GM21367 (cell line): ENCODE results near the gene SLC38A5.

Source experiments
- ATAC-seq: cut with Tn5 transposase; IDR thresholded peaks from one replicate; pipeline ENCODE4 v1.9.1; 2021; ENCODE audit not compliant: unreplicated experiment

SLC38A5 gene

DNA sequence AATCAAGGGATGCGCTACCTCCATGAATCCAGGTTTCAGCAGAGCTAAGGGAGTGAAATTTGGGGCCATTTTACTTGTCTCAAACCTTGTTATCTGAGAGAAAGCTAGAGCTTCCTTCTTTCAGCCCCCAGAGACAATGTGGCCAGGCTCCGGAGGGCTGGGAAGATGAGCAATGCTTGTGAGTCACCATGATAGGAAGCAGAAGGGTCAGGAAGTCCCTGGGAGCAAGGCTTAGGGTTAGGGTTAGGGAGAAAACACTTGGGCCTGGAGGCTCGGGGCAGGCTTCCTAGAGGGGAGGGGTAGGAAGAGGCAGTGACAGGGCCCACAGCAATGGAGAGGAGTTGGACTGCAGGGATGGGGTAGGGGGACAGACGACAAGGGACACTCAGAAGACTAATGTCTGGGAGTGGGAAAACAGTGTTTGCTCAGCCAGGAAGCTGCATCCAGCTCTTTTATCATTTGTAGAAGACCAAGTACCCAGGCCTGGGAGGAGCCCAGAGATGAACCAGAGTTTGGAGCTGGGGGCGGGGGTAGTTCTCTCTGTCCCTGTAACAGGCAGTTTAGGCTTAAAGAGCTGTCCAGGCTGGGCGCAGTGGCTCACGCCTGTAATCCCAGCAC, 22.3 kb upstream of the SLC38A5 start:
- ATAC-seq: no peak

DNA sequence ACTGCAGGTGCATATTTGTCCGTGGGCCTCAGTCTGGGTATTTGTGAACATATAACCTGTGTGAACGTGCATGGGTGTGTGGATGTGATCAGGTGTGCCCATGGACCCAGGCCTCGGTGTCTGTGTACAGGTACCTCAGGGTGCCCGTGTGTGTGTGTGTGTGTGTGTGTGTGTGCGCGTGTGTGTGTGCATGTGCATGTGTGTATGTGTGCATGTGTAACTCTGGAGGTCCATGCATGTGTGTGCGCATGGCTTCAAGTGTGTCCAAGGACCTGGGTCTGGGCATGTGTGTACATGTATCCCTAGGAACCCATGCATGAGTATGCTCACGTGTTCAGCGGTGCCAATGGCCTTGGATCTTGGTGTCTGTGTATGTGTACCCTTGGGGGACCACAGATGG, 21.7 kb upstream of the SLC38A5 start:
- ATAC-seq: no peak

DNA sequence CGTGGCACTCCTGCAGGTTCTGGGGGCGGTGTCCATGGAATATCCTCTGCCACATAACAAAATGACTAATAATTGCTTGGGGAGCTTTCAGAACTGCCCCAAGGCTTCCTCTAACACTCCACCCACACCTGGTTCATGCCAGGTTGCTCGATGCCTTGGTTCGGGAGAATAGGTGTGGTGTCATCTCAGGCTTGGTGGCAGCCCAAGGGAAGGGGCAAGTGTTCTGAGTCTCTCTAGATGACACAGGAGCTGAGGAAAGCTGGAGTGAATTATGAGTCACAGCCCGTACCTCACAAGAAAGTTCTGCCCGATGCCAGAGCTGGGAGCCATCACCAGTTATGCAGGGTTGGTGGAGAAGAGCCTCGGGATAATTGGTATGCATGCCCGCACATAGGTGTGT, 20.6 kb upstream of the SLC38A5 start:
- ATAC-seq: no peak

DNA sequence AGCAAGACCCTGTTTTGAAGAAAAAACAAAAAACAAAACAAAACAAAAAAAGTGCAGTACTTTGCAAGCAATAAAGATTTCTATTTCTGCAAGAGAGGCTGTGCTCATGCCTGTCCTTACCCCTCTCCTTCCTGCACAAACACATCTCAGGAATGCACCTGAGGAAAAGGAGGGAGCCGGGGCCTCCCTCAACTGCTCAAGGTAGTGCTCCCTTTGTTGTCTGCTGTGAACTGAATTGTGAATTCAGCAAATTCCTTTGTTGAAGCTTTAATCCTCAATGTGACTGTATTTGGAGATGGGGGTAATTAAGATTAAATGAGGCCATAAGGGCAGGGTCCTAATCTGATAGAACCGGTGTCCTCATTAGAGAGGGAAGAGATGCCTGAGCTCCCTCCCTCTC, 19.8 kb upstream of the SLC38A5 start:
- ATAC-seq: no peak

DNA sequence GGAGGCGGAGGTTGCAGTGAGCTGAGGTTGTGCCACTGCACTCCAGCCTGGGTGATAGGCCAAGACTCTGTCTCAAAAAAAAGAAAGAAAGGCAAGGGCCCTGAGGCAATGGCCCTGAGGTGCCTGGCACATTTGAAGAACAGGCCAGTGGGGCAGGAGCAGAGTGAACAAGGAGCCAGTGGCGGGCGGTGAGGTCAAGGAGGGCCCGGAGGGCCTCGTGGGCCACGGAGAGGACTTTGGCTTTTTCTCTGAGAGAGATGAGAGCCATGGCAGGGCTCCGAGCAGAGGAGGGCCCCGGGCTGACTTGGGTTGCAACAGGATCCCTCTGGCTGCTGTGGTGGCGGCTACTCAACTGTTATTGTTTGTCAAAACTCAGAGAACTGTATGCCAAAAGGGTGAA, 19.2 kb upstream of the SLC38A5 start:
- no peak for ATAC-seq

DNA sequence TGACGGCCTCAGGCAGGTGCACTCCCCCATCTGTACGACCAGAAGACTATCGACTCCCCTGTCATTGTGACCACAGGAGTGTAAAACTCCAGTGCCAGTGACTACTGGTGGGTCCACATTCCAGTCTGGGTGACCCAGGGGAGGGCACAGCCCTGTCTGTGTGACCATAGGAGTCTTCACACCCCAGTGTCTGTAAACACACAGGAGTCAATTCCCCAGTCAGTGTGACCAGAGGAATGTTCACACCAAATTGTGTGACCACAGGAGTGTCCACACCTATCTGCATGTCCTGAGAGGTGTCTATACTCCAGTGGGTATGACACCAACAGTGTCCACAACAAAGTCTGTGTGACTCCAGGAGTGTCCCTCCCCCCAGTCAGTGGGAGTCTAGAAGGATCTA, 18.0 kb upstream of the SLC38A5 start:
- no peak for ATAC-seq

DNA sequence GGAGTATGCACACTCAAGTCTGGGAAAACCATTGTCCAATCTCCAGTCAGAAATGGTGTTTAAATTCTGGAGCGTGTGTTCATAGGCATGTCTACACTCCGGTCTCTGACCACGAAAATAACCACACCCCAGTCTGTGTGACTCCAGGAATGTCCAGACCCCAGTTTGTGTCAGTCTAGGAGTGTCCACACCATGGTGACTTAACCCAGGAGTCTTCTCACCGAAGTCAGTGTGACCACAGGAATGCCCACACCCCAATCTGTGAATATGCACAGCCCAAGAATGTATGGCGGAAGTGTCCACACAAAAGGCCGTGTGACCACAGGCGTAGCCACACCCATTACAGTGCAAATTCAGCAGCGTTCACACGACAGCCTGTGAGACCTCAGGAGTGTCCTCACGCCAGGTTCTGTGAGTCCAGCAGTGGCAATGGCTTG, 17.3 kb upstream of the SLC38A5 start:
- ATAC-seq: no peak

DNA sequence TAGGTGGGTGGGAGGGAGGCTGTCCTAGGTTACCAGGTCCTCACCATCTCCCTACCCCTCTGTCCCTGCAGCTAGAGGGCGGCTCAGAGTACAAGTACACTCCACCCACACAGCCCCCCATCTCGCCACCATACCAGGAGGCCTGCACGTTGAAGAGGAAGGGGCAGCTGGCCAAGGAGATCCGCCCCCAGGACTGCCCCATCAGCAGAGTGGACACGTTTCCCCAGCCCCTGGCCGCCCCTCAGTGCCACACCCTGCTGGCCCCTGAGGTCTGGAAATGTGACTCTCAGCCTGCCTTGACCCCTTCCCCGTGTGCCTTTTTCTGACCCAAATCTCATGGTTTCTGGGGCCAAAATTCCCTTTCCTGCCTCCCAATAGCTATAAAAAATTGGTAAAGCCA, 12.5 kb upstream of the SLC38A5 start:
- ATAC-seq: no peak

DNA sequence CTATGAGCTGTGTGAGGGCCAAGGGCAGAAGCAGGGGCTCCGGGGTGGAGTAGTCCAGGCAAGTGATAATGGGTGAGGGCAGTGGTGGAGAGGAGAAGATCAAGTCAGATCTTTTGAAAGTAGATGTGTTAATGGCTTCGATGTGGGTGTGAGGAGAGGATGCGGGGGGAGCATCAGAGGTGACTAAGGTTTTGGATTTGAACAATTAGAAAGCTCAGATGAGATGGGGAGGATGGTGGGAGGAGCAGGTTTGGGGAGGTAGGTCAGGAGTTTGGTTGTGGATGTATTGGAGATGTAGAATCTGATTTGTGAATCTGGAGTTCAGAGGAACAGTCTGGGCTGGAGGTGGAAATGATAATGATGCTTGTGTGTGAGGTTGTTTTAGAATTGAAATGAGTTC, 10.5 kb upstream of the SLC38A5 start:
- no peak for ATAC-seq

DNA sequence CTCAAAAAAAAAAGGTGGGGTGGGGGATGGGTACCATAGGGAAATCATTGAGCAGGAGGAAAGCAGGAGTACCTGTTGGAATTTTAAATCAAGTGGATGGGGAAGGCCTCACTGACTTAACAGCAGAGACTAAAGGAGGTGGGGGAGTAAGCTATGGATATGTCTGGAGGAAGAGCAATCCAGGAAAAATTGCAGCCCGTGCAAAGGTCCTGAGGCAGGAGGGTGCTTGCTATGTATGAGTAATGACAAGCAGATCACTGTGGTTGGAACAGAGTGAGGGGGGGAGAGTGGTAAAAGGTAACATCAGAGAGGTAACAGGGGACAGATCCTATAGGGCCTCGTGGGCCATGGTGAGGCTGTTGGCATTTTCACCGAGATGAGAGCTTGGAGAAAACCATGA, 10.1 kb upstream of the SLC38A5 start:
- no peak for ATAC-seq

DNA sequence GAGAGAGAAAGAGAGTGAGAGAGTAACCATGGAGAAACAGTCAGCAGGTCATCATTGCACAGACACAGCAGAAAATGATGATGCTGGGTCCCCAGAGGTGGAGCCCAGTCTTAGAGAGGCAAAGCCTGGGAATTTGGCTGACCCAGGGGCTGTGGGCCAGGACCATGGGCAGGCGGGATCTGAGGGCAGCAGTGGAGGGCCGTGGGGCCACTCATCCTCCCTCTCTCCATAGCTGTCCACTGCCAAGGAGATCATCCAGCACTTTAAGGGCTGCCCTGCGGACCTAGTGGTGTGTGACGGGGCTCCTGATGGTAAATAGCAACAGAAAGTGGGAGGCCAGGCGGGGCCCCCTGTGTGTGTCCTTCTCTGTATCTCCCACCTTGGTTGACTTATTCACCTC, 8.7 kb upstream of the SLC38A5 start:
- no peak for ATAC-seq

DNA sequence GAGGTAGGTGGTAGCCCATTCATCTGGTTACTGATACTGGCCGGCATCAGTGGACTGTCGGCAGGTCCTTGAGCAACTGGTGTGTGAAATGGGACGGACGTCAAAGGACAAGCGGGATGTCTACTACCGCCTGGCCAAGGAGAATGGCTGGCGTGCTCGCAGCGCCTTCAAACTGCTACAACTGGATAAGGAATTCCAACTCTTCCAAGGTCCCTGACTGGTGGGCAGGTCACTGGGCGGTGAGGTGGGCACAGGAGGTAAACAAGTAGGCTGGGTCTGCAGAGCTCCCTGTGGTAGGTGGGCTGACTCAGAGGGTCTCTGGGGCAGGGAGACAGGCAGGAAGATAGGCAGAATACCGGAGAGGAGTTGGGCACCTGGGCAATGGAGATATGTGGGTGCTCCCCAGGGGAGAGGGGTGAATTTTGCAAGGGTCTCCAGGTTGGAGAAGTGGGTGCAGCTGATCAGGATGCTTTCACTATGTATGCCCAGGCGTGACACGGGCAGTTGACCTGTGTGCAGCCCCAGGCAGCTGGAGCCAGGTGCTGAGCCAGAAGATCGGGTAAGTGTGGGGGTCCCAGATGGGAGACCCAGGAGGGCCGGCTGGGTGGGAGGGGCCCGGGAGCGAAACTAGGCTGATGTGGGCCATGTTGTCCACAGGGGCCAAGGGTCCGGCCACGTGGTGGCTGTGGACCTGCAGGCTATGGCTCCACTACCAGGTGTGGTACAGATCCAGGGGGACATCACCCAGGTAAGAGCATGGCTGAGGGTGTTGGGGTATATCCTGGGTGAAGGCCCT, 8.1 kb upstream of the SLC38A5 start:
- no peak for ATAC-seq

DNA sequence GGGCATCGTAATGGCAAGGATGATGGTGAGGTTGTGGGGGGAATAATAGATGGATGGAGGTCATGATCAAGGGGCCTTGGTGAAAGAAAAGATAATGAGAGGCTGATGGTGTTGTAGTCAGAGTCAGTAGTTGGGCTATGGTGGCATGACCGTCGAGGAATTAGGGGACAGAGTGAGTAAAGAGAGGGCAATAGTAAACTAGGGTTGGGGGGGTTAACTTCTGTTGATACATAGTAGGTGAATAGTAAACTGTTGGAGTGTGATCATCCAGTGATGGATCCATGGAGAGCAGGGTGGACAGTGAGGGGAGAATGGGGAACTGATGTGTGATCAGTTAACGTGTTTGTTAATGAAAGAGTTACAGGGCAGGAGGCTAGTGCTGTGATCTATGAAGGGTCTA, 6.9 kb upstream of the SLC38A5 start:
- no peak for ATAC-seq

DNA sequence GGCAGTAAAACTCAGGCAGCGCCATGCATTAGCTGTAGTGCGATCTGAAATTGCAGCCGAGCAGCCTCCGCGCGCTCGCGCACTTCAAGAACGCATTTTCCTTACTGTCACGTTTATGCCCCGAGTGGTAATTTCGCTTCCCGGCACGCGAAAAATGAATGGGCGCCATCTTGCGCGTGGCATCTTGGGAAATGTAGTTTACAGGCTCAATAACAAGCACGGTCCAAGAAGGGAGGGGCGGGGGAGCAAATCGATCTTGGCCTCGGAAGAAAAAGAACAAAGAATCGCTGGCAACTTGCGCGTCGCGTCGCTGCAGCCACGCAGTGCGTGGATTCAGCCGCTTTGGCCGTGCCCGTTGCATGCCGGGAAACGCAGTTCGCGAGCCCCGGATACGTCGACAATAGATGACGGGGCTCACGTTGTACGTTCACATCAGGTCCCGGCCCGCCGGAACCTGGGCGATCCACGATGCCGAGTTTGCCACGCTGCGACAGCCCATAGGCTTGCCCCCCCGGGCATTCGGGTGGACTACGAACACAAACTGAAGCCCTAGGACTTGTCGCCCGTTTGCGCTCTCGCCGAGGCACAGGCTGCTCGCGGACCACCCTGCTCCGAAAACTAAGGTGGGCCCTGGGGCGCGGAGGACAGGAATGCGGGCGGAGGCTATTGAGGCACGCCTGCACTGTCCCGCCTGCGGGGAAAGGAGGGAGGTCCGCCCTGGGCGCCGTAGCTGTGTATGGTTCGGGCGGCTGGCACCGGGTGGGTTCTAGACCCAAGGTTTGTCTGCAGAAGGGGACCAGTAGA, 5.9 kb upstream of the SLC38A5 start, which contains the start of gene FTSJ1:
FTSJ1 (plus strand) TSS at position 426 of the 804 bp plus-strand sequence. CDS start 1,849 bp downstream, outside the sequence.
- peak; percentile 65 for ATAC-seq

DNA sequence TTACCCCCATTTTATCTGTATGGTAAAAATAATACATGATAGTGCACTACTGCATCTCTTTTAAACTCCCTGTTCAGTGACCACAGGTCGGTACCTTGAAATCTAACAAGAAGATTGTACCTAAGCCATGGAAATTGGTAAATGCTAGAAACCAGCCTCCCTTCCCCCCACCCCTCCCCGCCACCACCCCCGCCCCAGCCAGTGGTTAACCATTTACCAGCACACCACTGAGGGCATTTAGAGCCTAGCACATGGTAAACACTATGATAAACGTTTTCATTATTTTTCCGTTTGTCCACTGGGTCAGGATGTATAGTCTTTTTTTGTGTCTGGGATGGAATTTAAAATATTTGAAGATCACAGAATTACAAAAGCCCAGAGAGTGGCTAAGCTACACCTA, 5.2 kb upstream of the SLC38A5 start:
- ATAC-seq: no peak

DNA sequence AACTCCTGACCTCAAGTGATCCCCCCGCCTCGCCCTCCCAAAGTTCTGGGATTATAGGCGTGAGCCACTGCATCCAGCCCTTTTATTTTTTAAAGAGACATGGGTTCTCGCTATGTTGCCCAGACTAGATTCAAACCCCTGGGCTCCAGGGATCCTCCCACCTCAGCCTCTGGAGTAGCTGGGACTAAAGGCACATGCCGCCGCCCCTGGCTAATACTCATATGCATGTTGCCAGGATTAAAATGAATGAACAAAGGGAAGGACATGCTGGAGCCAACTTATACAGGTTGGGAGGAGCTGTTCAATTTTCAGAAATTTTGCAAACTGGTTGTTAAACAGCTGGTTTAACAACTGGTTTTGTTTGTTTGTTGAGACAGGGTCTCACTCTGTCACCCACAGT, 4.5 kb upstream of the SLC38A5 start:
- ATAC-seq: no peak

DNA sequence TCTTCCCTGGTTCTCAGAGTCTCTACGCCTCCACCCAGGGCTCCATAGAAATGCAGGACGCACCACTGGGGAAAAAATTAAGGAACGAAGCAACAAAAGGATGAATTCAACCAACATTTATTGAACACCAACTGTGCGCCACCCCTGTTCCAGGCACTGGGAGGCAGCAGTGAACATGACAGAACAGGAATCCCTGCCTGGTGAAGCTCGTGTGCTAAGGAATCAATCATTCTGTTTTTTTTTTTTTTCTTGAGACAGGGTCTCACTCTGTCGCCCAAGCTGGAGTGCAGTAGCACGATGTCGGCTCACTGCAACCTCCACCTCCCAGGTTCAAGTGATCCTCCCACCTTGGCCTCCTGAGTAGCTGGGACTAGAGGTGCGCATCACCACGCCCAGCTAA, 4.1 kb upstream of the SLC38A5 start:
- no peak for ATAC-seq

DNA sequence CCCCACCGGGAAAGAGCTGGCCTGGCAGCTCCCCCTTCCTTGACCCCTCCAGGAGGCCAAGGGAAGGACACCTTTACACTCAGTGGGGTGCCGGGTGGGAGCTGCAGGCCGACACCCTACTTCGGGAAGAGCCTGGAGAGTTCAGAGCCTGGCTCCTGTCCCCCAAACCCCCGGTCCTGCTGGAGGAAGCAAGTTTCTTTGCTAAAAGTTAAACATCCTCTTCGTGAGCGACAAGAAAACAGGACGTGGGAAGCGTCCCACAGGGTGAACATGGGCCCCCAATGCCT, 3.6 kb upstream of the SLC38A5 start:
- ATAC-seq: no peak

DNA sequence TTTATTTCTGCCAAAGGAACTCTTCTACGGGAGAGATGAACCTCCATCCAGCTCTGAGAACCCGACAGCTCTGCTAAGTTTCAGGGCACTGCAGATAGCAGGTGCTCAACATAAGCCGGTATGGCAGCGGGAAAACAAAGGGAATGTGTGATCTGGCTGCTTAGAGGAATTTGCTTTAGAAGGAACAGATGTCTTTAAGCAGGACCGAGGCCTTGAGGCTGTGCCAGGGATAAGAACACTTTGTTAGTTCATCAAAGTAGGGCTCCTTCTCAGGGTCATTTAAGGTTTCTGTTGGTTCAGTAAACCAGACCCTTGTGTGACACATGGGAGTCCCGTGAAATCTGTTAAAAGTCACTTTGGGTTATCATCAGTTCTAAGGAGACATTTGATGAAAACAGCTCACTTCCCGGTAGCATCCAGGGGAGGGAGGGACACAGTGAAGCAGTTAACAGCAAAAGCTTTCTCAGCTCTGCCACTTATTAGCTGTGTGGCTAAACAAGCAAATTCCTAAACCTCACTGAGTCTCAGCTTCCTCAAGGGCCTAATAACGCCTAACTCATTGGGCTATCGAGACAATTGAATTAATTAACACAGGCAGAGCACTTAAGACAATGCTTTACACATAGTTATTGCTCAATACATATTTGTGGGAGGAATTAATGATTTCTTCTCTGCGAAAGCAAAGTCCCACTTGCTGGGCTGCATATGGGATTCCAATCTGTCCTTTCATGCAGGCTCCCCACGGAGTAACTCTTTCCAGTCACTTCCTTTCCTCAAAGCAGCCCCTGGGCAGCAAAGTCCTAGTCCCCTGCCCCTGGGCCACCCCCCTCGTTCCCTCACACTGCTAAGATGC, 3.0 kb upstream of the SLC38A5 start:
- no peak for ATAC-seq

DNA sequence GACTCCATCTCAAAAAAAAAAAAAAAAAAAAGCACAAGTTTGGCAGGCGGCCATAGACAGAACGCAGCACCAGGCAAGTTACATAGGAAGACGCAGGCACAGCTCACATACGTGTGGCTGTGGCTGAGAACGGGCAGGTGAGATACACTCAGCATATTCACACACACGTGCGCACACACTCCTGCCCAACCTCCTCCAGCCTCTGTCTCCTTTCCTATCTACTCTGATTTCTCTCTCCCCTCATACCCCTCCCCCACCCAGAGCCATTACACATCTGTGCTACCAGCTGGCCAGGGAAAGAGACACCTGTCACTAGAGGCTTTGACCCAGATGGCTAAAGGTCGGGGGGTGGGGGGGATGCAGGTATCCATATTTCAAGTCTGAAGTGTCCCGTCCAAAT, 2.2 kb upstream of the SLC38A5 start:
- no peak for ATAC-seq

DNA sequence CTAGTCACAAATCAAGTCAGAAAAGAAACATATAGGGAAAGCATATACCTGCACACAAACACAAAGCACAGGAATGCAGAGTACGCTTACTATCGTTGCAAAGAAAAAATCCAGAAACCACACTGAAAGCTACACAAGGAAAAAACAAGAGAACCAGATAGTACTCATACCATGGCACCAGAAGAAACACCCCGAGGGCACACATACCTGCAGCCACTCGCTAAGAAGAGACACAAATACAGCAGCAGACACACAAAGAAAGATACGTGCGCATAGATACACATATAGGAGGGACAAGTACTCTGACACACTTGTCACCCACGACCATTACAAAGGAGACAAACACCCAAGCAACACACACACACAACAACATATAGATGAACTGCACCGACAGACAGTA, 1.4 kb upstream of the SLC38A5 start:
- no peak for ATAC-seq
